Transverse colon (tissue), 4 donors: Measurements from ENCODE around the gene MCM3AP.

ENCODE experiments used
- EP300 ChIP-seq: sonication (generic); formaldehyde crosslinking; IDR thresholded peaks from one replicate; pipeline ENCODE4 v1.6.1; 2017; ENCODE audit warnings: antibody characterized with exemption, low read depth
- POLR2A ChIP-seq: fragments of 450-650 bp; IDR thresholded peaks from one replicate; pipeline ENCODE4 v1.6.1; 2016; ENCODE audit warnings: antibody characterized with exemption, mild to moderate bottlenecking, moderate library complexity
- POLR2AphosphoS5 ChIP-seq, 3 donors: sonication (generic); formaldehyde crosslinking; IDR thresholded peaks; one replicate each; pipeline ENCODE4 v1.6.1; 2016; ENCODE audit warnings: antibody characterized with exemption in 3 of 3
- TF ChIP-seq, protein P1 (sequence below), 5 experiments: fragments of 200-600 bp in 3 of 5; fragments of 450-650 bp in 2 of 5; sonication (generic) in 3 of 5; IDR thresholded peaks; 1 replicate in 2 of 5; 2 replicates in 3 of 5; pipeline ENCODE4 v1.5.1; 2016 to 2017; ENCODE audit warnings: antibody characterized with exemption in 5 of 5, inconsistent platforms in 3 of 5, mild to moderate bottlenecking in 2 of 5, moderate library complexity in 1 of 5

DNA sequence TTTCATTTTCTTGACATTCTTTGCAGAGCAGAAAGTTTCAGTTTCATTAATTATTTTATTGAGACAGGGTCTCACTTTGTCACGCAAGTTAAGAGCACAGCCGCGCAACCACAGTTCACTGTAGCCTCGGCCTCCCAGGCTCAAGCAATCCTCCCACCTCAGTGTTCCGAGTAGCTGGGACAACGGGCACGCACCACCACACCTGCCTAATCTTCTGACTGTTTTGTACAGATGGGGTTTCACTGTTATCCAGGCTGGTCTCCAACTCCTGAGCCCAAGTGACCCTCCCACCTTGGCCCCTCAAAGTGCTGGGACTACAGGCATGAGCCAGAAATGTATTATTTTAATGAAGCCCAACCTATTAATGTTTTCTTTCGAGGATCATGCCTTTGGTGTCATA lies 98.2 kb downstream of the MCM3AP start:
- TF ChIP-seq, protein P1, sequence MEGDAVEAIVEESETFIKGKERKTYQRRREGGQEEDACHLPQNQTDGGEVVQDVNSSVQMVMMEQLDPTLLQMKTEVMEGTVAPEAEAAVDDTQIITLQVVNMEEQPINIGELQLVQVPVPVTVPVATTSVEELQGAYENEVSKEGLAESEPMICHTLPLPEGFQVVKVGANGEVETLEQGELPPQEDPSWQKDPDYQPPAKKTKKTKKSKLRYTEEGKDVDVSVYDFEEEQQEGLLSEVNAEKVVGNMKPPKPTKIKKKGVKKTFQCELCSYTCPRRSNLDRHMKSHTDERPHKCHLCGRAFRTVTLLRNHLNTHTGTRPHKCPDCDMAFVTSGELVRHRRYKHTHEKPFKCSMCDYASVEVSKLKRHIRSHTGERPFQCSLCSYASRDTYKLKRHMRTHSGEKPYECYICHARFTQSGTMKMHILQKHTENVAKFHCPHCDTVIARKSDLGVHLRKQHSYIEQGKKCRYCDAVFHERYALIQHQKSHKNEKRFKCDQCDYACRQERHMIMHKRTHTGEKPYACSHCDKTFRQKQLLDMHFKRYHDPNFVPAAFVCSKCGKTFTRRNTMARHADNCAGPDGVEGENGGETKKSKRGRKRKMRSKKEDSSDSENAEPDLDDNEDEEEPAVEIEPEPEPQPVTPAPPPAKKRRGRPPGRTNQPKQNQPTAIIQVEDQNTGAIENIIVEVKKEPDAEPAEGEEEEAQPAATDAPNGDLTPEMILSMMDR (IDR thresholded peaks at IDR 0.05) = no peak
- TF ChIP-seq POLR2A (no peak), EP300 (no peak), POLR2AphosphoS5 (IDR thresholded peaks at IDR 0.05) (no peak)
